Left lung (tissue), 10 donors: ENCODE results near the gene DNAJC27. TPM values are rescaled to one million over a fixed set of nuclear protein-coding genes. Genes with fewer than 3 reads are reported as not detected.
"Not testable (repeated sequence)": the region's sequence is repeated elsewhere in the genome, so short reads cannot be mapped to it uniquely, and the experiment has no call there.

Source experiments
- ATAC-seq: fragments of 200-7000 bp; cut with Tn5 transposase; one replicate; pipeline ENCODE4 v1.9.1; 2020; ENCODE audit warnings: moderate library complexity
- DNase-seq, 4 donors: peaks; one replicate each; pipeline ENCODE4 v3.0.0-alpha.2; 2013 to 2020
- H3K27ac ChIP-seq, 2 donors: fragments of 200-600 bp; sonication (generic) in 1 of 2; one replicate each; pipeline versions ENCODE4 v1.5.0 to v1.8.0; 2020 to 2021
- H3K27me3 ChIP-seq, 2 donors: fragments of 200-600 bp; sonication (generic) in 1 of 2; one replicate each; pipeline versions ENCODE4 v1.5.0 to v1.8.0; 2020 to 2021
- H3K36me3 ChIP-seq, 2 donors: fragments of 200-600 bp; sonication (generic) in 1 of 2; one replicate each; pipeline versions ENCODE4 v1.5.0 to v1.8.0; 2020 to 2021
- H3K4me1 ChIP-seq, 2 donors: fragments of 200-600 bp; one replicate each; pipeline ENCODE4 v1.8.0; 2021
- H3K4me3 ChIP-seq, 2 donors: fragments of 200-600 bp; sonication (generic) in 1 of 2; one replicate each; pipeline versions ENCODE4 v1.5.0 to v1.8.0; 2020 to 2021; ENCODE audit warnings: mild to moderate bottlenecking in 1 of 2
- H3K9me3 ChIP-seq, 2 donors: fragments of 200-600 bp; sonication (generic) in 1 of 2; one replicate each; pipeline versions ENCODE4 v1.5.0 to v1.8.0; 2020 to 2021
- CTCF ChIP-seq, 2 donors: fragments of 200-600 bp; sonication (generic) in 1 of 2; IDR thresholded peaks; one replicate each; pipeline versions ENCODE4 v1.5.0 to v1.8.0; 2021; ENCODE audit warnings: antibody characterized with exemption in 2 of 2
- intact Hi-C, 2 donors: fragments of 100-400 bp; cut with DNase I; formaldehyde crosslinking; loops; one replicate each; pipeline versions ENCODE4 v1.11.2 to v1.14.2; 2022
- polyA plus RNA-seq, 6 donors: library from polyadenylated mRNA; unstranded; fragments of 120-200 nt; gene quantifications; one replicate each; pipeline ENCODE4 v1.2.1, GENCODE V29; 2013; ENCODE audit not compliant: insufficient read length in 6 of 6
- total RNA-seq, 2 donors: library from RNA; stranded (reverse); fragmentation: NEBNext Ultra II Directional; extraction: Animal tissue kit (Norgen Biotek cat#: 25700); gene quantifications; one replicate each; pipeline ENCODE4 v1.2.1, GENCODE V29; 2021
- donor health status: DM: no; HTN: yes; CAD: no.
- donor health status: DM: no; HTN: no; CAD: no.

Gene DNAJC27
- total and polyA plus RNA-seq, 8 donors, result 4.9 to 11.9 (median 10.3) TPM

DNA sequence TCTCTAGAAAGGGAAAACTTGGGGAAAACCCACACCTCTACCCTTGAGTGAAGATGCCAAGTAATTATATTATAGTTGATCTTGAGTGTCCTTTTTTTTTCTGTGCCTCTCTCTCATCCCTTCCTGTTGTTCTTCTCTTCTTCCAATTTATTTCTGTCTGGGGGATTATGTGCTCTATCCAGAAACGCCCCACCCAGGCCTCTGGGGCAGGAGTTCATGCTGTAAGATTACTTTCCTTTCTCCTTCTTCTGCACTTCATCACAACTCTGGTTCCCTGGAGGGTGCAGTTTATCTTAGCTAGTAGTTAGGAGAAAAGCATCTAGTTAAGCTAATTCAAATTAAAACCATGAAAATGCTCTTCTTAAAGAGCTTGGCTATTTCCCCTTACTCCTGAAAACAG, 30.3 kb upstream of the DNAJC27 start:
- no peak for TF ChIP-seq CTCF (IDR thresholded peaks at IDR 0.05)
- Histone ChIP-seq H3K27me3 (no peaks in the 10 kb centered on the region), H3K4me3 (no peak overlapping the region), H3K4me1 (no peaks in the 10 kb centered on the region), H3K9me3 (no peaks in the 10 kb centered on the region), H3K36me3 (no peaks in the 10 kb centered on the region), H3K27ac (no peak overlapping the region)
- no peak for DNase-seq
- ATAC-seq, result no peak
- intact Hi-C loops, result no loop called here

GRCh38 chr2:25001325-25001637, 29.5 kb upstream of the DNAJC27 start:
- no peaks in the 10 kb centered on the region for H3K4me1 ChIP-seq
- DNase-seq (no peak), ATAC-seq (no peak)
- no peaks in the 10 kb centered on the region for H3K9me3 ChIP-seq
- H3K4me3 ChIP-seq, result no peak overlapping the region
- no peak overlapping the region for H3K27ac ChIP-seq
- H3K27me3 ChIP-seq, result no peaks in the 10 kb centered on the region
- no peaks in the 10 kb centered on the region for H3K36me3 ChIP-seq
- TF ChIP-seq CTCF (IDR thresholded peaks at IDR 0.05), result no peak
- intact Hi-C loops, result no loop called here

DNA sequence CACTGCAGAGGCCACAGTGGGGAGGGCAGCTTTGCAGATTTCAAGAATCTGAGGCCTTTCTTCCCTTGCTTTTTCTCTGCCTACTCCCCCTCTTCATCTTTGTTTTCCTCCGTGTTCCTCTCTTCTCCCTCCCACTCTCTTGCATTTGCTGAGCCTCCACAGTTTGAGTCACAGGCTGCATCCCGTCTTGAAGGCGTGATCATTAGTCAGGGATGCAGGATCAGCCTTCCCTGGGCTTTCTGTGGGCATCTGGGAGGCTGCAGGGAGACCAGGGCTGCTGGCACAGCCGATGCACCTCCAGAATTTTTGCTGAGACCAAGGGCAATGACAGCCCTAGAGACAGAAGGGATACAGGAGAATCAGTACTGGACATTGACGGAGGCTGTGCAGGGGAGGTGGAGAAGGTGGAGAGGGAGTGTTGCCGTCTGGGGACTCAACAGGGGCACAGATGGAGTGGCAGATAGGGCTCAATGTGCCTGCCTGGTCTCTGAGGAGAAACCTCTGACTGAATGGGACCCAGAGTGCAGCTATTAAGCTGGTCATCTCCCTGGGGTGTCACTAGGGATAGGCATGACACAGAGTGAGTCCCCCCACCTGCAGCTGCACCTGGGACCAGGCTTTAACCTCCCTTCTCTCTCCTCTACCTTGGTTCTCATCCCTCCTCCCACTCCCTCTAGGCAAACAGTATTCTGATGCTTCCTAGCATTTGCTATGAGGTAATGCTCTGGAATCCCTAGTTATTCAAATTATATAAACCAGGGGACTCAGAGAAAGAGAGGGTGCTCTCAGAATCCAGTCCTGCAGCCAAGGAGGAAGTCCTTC, 29.0 kb upstream of the DNAJC27 start:
- Histone ChIP-seq H3K27ac (no peak overlapping the region), H3K4me1 (no peaks in the 10 kb centered on the region), H3K9me3 (no peaks in the 10 kb centered on the region), H3K27me3 (no peaks in the 10 kb centered on the region), H3K4me3 (no peak overlapping the region), H3K36me3 (no peaks in the 10 kb centered on the region)
- no peak for DNase-seq
- TF ChIP-seq CTCF (IDR thresholded peaks at IDR 0.05), result no peak
- intact Hi-C loops, result no loop called here
- ATAC-seq, result no peak

DNA sequence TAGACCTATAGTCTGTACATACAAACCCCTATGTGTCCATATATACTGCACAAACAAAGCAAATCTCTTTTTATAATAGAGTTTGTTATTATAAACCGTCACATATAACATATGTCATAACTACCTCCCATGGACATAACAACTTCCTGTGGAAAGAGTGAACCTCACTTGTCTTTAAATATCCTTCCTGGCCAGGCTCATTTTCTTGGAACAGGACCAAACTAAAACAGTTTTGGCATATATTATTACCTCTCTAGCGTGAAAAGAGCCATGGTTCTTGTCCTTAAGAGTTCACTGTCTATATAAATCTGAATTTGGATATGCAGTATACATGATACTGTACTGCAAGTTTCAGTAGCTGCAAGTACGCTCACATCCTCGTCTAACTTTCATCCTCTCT, 28.3 kb upstream of the DNAJC27 start:
- DNase-seq (no peak), ATAC-seq (no peak)
- no peaks in the 10 kb centered on the region for H3K4me1 ChIP-seq
- intact Hi-C loops, result no loop called here
- no peaks in the 10 kb centered on the region for H3K9me3 ChIP-seq
- no peak overlapping the region for H3K4me3 ChIP-seq
- no peaks in the 10 kb centered on the region for H3K36me3 ChIP-seq
- no peak for TF ChIP-seq CTCF (IDR thresholded peaks at IDR 0.05)
- no peak overlapping the region for H3K27ac ChIP-seq
- no peaks in the 10 kb centered on the region for H3K27me3 ChIP-seq

GRCh38 chr2:24999097-24999496, 27.3 kb upstream of the DNAJC27 start:
- intact Hi-C loops, H3K9me3 ChIP-seq, H3K36me3 ChIP-seq, H3K4me3 ChIP-seq, H3K27me3 ChIP-seq, ATAC-seq, H3K4me1 ChIP-seq, H3K27ac ChIP-seq, DNase-seq: not testable (repeated sequence)
